ENCODE results near the gene SLC30A10. TPM values are rescaled to one million over a fixed set of nuclear protein-coding genes. Genes with fewer than 3 reads are reported as not detected.

Gene SLC30A10
- total RNA-seq, 4 donors from 2014 or later = 2.5 to 31.9 (median 16.2) TPM

GRCh38 chr1:219926363-219926998 lies 1.9 kb downstream of the SLC30A10 start:
- Histone ChIP-seq H3K4me1 (peaks cover 0 to 24% (median 4%) of the 10 kb centered on the region in 4 donors), H3K4me3 (peak overlapping the region in 2 of 4 donors; percentile 40 to 65), H3K36me3 (no peaks in the 10 kb centered on the region), H3K27me3 (peaks cover 0 to 9% of the 10 kb centered on the region in 2 donors), H3K9me3 (no peaks in the 10 kb centered on the region), H3K27ac (peak overlapping the region in 2 of 4 donors; percentile 10 to 68)
- TF ChIP-seq POLR2A (IDR thresholded peaks at IDR 0.05) (no peak), CTCF (IDR thresholded peaks at IDR 0.05) (no peak)
- no peak for DNase-seq

GRCh38 chr1:219924342-219924741 lies 4.0 kb downstream of the SLC30A10 start:
- H3K27ac ChIP-seq = peak overlapping the region in 3 of 4 donors; percentile 43 to 82 (median 74)
- no peaks in the 10 kb centered on the region for H3K36me3 ChIP-seq
- H3K27me3 ChIP-seq = peaks cover 0 to 9% of the 10 kb centered on the region in 2 donors
- TF ChIP-seq POLR2A (IDR thresholded peaks at IDR 0.05) = no peak
- no peak for TF ChIP-seq CTCF (IDR thresholded peaks at IDR 0.05)
- no peaks in the 10 kb centered on the region for H3K9me3 ChIP-seq
- peak overlapping the region in 2 of 4 donors; percentile 20 to 24 for H3K4me3 ChIP-seq
- DNase-seq = peak in 2 of 3 donors; percentile 64 to 79
- H3K4me1 ChIP-seq = peaks cover 0 to 24% (median 4%) of the 10 kb centered on the region in 4 donors

- Histone ChIP-seq H3K4me3 (no peak overlapping the region), H3K27ac (peak overlapping the region in 1 of 4 donors; percentile 45), H3K27me3 (no peaks in the 10 kb centered on the region), H3K36me3 (no peaks in the 10 kb centered on the region), H3K9me3 (no peaks in the 10 kb centered on the region), H3K4me1 (peaks cover 0 to under 1% (median 0%) of the 10 kb centered on the region in 4 donors)
- peak in 2 of 3 donors; percentile 57 to 73 for DNase-seq
- TF ChIP-seq CTCF (IDR thresholded peaks at IDR 0.05) (no peak), POLR2A (IDR thresholded peaks at IDR 0.05) (no peak)
These were observed 10.4 kb downstream of the SLC30A10 start for GRCh38 chr1:219917851-219918466.

GRCh38 chr1:219917281-219917680 lies 11.1 kb downstream of the SLC30A10 start:
- Histone ChIP-seq H3K27ac (no peak overlapping the region), H3K36me3 (no peaks in the 10 kb centered on the region), H3K4me3 (no peak overlapping the region), H3K9me3 (no peaks in the 10 kb centered on the region), H3K4me1 (no peaks in the 10 kb centered on the region), H3K27me3 (no peaks in the 10 kb centered on the region)
- TF ChIP-seq POLR2A (IDR thresholded peaks at IDR 0.05) (no peak), CTCF (IDR thresholded peaks at IDR 0.05) (no peak)
- no peak for DNase-seq

- TF ChIP-seq CTCF (IDR thresholded peaks at IDR 0.05) (no peak), POLR2A (IDR thresholded peaks at IDR 0.05) (no peak)
- no peak for DNase-seq
- Histone ChIP-seq H3K4me3 (no peak overlapping the region), H3K4me1 (no peaks in the 10 kb centered on the region), H3K36me3 (no peaks in the 10 kb centered on the region), H3K27me3 (no peaks in the 10 kb centered on the region), H3K9me3 (no peaks in the 10 kb centered on the region), H3K27ac (no peak overlapping the region)
These were observed 12.1 kb downstream of the SLC30A10 start for GRCh38 chr1:219916257-219916656.

Measured in Peyer's patch (tissue), 4 donors.